Endothelial cell of umbilical vein (primary cell): ENCODE data around the gene PEX19. TPM values are rescaled to one million over a fixed set of nuclear protein-coding genes. Genes with fewer than 3 reads are reported as not detected.

ENCODE experiments used
- BruUV-seq: library from RNA; stranded (reverse); fragments of 400-500 nt; replicated peaks from 2 replicates; lab custom pipeline; 2021; lab: Mats Ljungman, UMichigan
- CTCF ChIA-PET: fragments of 300-600, 350-600 bp; sonication (Branson Sonifier 250); formaldehyde crosslinking; loops from one replicate; lab custom pipeline; 2021; ENCODE audit warnings: antibody characterized with exemption, inconsistent platforms; lab: Charles Lee
- POLR2A ChIA-PET: fragments of 300-600, 350-600 bp; sonication (Branson Sonifier 250); formaldehyde crosslinking; loops from one replicate; lab custom pipeline; 2021; ENCODE audit warnings: antibody characterized with exemption, inconsistent platforms; lab: Charles Lee
- DNase-seq: peaks from one replicate; pipeline ENCODE4 v3.0.0-alpha.2; 2011; ENCODE audit warnings: low read depth, low spot score
- FAIRE-seq: peaks from 2 replicates; lab custom pipeline; 2011; peaks lifted over from hg19 to GRCh38; lab: Jason Lieb, UNC
- H2AFZ ChIP-seq: 2 replicates; pipeline ENCODE4 v1.6.0; 2012; ENCODE audit warnings: low read depth, low read length, control low read depth, inconsistent platforms
- H3K27ac ChIP-seq: 2 replicates; pipeline ENCODE4 v1.5.1; 2011; ENCODE audit warnings: low read depth, mild to moderate bottlenecking, control low read depth, low read length, moderate library complexity; ENCODE audit not compliant: insufficient read depth
- H3K27me3 ChIP-seq, 2 experiments: 2 replicates each; pipeline versions ENCODE4 v1.6.0 to v1.6.1; 2011; ENCODE audit warnings: low read length in 2 of 2, mixed read lengths in 1 of 2; ENCODE audit not compliant: control insufficient read depth in 2 of 2, insufficient read depth in 2 of 2
- H3K36me3 ChIP-seq, 2 experiments: 2 replicates in 1 of 2; 3 replicates in 1 of 2; pipeline ENCODE4 v1.5.1; 2011; ENCODE audit warnings: low read length in 2 of 2, mild to moderate bottlenecking in 1 of 2, moderate library complexity in 1 of 2; ENCODE audit not compliant: control insufficient read depth in 2 of 2, insufficient read depth in 2 of 2; ENCODE audit errors: extremely low read depth in 1 of 2
- H3K4me1 ChIP-seq: 3 replicates; pipeline ENCODE4 v1.5.1; 2011; ENCODE audit warnings: mild to moderate bottlenecking, low read length; ENCODE audit not compliant: control insufficient read depth, insufficient read depth; ENCODE audit errors: extremely low read depth
- H3K4me2 ChIP-seq: 2 replicates; pipeline ENCODE4 v1.6.1; 2011; ENCODE audit warnings: low read length, control low read depth, mixed read lengths; ENCODE audit not compliant: insufficient read depth
- H3K4me3 ChIP-seq, 3 experiments: fragments of 200-600 bp in 1 of 3; sonication (generic), shearing (Covaris generic) in 1 of 3; replicated peaks in 1 of 3; 2 replicates each; pipeline ENCODE4 v1.5.1; 2011 to 2016; ENCODE audit warnings: control low read depth in 3 of 3, low read length in 3 of 3, mild to moderate bottlenecking in 2 of 3, inconsistent platforms in 1 of 3, low read depth in 1 of 3, moderate library complexity in 1 of 3; ENCODE audit not compliant: insufficient read depth in 1 of 3
- H3K79me2 ChIP-seq: 2 replicates; pipeline ENCODE4 v1.6.0; 2012; ENCODE audit warnings: low read length, inconsistent platforms; ENCODE audit not compliant: control insufficient read depth, insufficient read depth
- H3K9ac ChIP-seq: replicated peaks from 2 replicates; pipeline ENCODE3; 2011; ENCODE audit warnings: low read length, control low read depth; ENCODE audit not compliant: insufficient read depth; ENCODE audit errors: extremely low read depth
- H3K9me1 ChIP-seq: replicated peaks from 3 replicates; pipeline ENCODE4 v1.6.0; 2011; ENCODE audit warnings: mild to moderate bottlenecking, low read length; ENCODE audit not compliant: control insufficient read depth, insufficient read depth; ENCODE audit errors: extremely low read depth
- H3K9me3 ChIP-seq: replicated peaks from 2 replicates; pipeline ENCODE4 v1.5.1; 2012; ENCODE audit warnings: low read length, inconsistent platforms; ENCODE audit not compliant: control insufficient read depth, insufficient read depth
- H4K20me1 ChIP-seq: replicated peaks from 2 replicates; pipeline ENCODE3; 2011; ENCODE audit warnings: mild to moderate bottlenecking, low read length; ENCODE audit not compliant: control insufficient read depth, insufficient read depth; ENCODE audit errors: extremely low read depth
- CTCF ChIP-seq, 2 donors: IDR thresholded peaks; 1 replicate in 1 of 2; 2 replicates in 1 of 2; pipeline ENCODE4 v1.5.1; 2011; ENCODE audit warnings: low read length in 2 of 2, mild to moderate bottlenecking in 2 of 2, moderate library complexity in 2 of 2, control low read depth in 1 of 2, inconsistent platforms in 1 of 2, low read depth in 1 of 2; ENCODE audit not compliant: insufficient read depth in 1 of 2; ENCODE audit errors: extremely low read depth in 1 of 2
- EZH2 ChIP-seq: IDR thresholded peaks from 2 replicates; pipeline ENCODE4 v1.6.1; 2012; ENCODE audit warnings: borderline replicate concordance, low read depth, mild to moderate bottlenecking, moderate library complexity, low read length, inconsistent platforms; ENCODE audit not compliant: severe bottlenecking
- FOS ChIP-seq: IDR thresholded peaks from 2 replicates; pipeline ENCODE4 v1.6.1; 2011; ENCODE audit warnings: mild to moderate bottlenecking, low read length, moderate library complexity, borderline replicate concordance; ENCODE audit not compliant: insufficient read depth
- GATA2 ChIP-seq: IDR thresholded peaks from 2 replicates; pipeline ENCODE4 v1.7.0; 2011; ENCODE audit warnings: low read depth, mild to moderate bottlenecking, moderate library complexity, mixed read lengths, low read length; ENCODE audit not compliant: insufficient read length, insufficient read depth
- JUN ChIP-seq: IDR thresholded peaks from 2 replicates; pipeline ENCODE4 v1.6.1; 2011; ENCODE audit warnings: borderline replicate concordance, low read depth; ENCODE audit not compliant: insufficient read length, insufficient read depth
- MAX ChIP-seq: IDR thresholded peaks from 2 replicates; pipeline ENCODE4 v1.6.1; 2011; ENCODE audit not compliant: insufficient read depth, insufficient read length
- MYC ChIP-seq: IDR thresholded peaks from one replicate; pipeline ENCODE4 v1.6.1; 2011; ENCODE audit warnings: mild to moderate bottlenecking, low read depth, low read length
- POLR2A ChIP-seq: IDR thresholded peaks from 2 replicates; pipeline ENCODE4 v1.6.1; 2012; ENCODE audit warnings: low read depth, mild to moderate bottlenecking, control low read depth, low read length
- POLR2AphosphoS5 ChIP-seq: IDR thresholded peaks from 2 replicates; pipeline ENCODE4 v1.6.1; 2012; ENCODE audit warnings: low read depth, mild to moderate bottlenecking, control low read depth, low read length, moderate library complexity; ENCODE audit not compliant: insufficient read depth
- dilution Hi-C: fragments of 300-500 bp; cut with MboI; formaldehyde crosslinking; loops from one replicate; pipeline ENCODE4 v1.15.0; 2019; ENCODE audit warnings: low sequenced_read_pairs; ENCODE audit not compliant: extremely low pct_ligation_motif_present
- intact Hi-C: fragments of 100-400 bp; cut with micrococcal nuclease; formaldehyde crosslinking; loops from one replicate; pipeline ENCODE4 v1.10.0; 2022
- polyA plus RNA-seq, 4 experiments: library from polyadenylated mRNA; depleted of rRNA in 3 of 4; stranded (reverse) in 3 of 4; unstranded in 1 of 4; fragments of >200 nt; gene quantifications; 2 replicates each; pipeline versions ENCODE4 v1.2.1 to v1.2.3, GENCODE V29; 2011 to 2012; ENCODE audit warnings: missing spikeins in 1 of 4
- total RNA-seq: library from RNA; stranded (reverse); gene quantifications from 2 replicates; pipeline ENCODE4 v1.2.3, GENCODE V29; 2021

The PEX19 gene
- total and polyA plus RNA-seq, 2 donors (not counting 3 experiments of a cell fraction or from before 2014, with no cell fraction given), result 24.4 to 38.4 TPM

- Histone ChIP-seq H3K79me2 (peaks cover 48% of the 10 kb centered on the region), H3K4me3 (no peak overlapping the region), H3K4me1 (no peaks in the 10 kb centered on the region), H3K27ac (no peak overlapping the region), H3K36me3 (peaks cover 8 to 17% of the 10 kb centered on the region in 2 experiments), H3K9ac (no peak overlapping the region), H3K9me3 (no peaks in the 10 kb centered on the region), H3K4me2 (no peak overlapping the region), H2AFZ (no peak overlapping the region), H3K9me1 (no peaks in the 10 kb centered on the region), H3K27me3 (no peaks in the 10 kb centered on the region), H4K20me1 (no peaks in the 10 kb centered on the region)
- DNase-seq, result no peak
- dilution Hi-C loops (no loop called here), intact Hi-C loops (loop anchor here (5.0 to 10.0 kb wide), 2 partner anchors 36 to 732 kb away; partner anchors contain the start of gene PEX19)
- POLR2A ChIA-PET, result no interaction called here
- CTCF ChIA-PET, result interaction anchor here (1.6 kb wide), 1 partner anchor 32 kb away, joined by 3 read pairs; no protein-coding TSS in a partner anchor
- BruUV-seq, result no TSS peak
- no peak for TF ChIP-seq MAX
- TF ChIP-seq JUN, result no peak
- TF ChIP-seq POLR2A, result no peak
- no peak for TF ChIP-seq CTCF (IDR thresholded peaks at IDR 0.05; ENCODE audit: extremely low read depth in 1 of 2, insufficient read depth in 1 of 2, low read depth in 1 of 2, low read length in 2 of 2)
- TF ChIP-seq GATA2, result no peak
- TF ChIP-seq MYC, result no peak
- TF ChIP-seq POLR2AphosphoS5, result no peak
- no peak for TF ChIP-seq EZH2
- no peak for TF ChIP-seq FOS
- FAIRE-seq, result no peak
Observed at GRCh38 chr1:160322831-160323230, 37.9 kb upstream of the PEX19 start.
